ENCODE results near the gene PSPH.
"Not testable (repeated sequence)": the region's sequence is repeated elsewhere in the genome, so short reads cannot be mapped to it uniquely, and the experiment has no call there.

The PSPH gene

DNA sequence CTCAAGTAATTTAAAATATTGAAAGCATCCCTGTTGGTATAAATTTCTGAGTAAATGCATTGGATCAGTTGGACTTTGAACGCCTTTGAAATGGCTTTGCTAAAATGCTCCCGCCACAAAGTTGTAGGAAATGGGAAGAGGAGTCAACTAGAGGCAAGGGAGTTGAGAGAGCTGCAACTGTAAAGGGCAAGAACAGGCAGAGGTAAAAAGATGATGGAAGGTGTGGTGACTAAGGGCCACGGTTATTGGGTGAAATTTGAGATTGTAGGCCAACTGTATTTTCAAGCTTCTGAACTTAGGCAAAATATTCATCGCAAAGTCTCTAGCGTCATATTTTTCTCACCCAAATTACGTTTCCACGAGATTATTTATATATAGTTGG is 12.2 kb upstream of the PSPH start:
- no peak overlapping the region for H3K4me3 ChIP-seq (ENCODE audit: low read depth, low read length)
- POLR2A ChIA-PET: interaction anchor here (1.6 to 2.9 kb wide), 2 partner anchors 12 kb away, joined by 14 to 18 read pairs; partner anchors contain the start of genes CCT6A and PSPH
- CTCF ChIA-PET: interaction anchor here (0.9 to 3.3 kb wide), 4 partner anchors 8 to 99 kb away, joined by 3 to 20 read pairs (median 6); partner anchors contain the start of gene NIPSNAP2
- no peak for DNase-seq (ENCODE audit: low read depth, low spot score)
- TF ChIP-seq, protein P1, sequence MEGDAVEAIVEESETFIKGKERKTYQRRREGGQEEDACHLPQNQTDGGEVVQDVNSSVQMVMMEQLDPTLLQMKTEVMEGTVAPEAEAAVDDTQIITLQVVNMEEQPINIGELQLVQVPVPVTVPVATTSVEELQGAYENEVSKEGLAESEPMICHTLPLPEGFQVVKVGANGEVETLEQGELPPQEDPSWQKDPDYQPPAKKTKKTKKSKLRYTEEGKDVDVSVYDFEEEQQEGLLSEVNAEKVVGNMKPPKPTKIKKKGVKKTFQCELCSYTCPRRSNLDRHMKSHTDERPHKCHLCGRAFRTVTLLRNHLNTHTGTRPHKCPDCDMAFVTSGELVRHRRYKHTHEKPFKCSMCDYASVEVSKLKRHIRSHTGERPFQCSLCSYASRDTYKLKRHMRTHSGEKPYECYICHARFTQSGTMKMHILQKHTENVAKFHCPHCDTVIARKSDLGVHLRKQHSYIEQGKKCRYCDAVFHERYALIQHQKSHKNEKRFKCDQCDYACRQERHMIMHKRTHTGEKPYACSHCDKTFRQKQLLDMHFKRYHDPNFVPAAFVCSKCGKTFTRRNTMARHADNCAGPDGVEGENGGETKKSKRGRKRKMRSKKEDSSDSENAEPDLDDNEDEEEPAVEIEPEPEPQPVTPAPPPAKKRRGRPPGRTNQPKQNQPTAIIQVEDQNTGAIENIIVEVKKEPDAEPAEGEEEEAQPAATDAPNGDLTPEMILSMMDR (IDR thresholded peaks at IDR 0.05; ENCODE audit: insufficient read depth, low read length, missing control alignments): no peak

DNA sequence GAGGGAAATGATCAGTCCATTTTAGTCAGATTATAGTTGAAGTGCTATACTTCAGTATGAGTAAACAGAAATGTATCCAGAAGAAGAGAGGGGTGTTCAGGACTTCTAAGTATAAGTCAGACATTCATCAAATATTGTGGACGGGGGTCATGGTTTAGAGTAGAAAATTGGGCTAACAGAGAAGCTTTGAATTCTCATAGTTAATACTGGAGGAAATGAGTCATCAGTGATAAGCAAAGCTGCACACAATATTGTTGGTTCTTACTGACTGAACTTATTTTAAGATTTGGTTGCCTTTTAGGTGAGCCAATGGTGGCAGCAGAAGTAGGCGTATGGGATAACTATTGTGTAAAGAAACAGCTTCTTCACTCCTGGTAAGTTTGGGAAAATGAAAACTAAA is 11.1 kb upstream of the PSPH start:
- ChIA-PET POLR2A (interaction anchor here (1.1 to 1.6 kb wide), 2 partner anchors 11 to 29 kb away, joined by 4 to 14 read pairs; partner anchors contain the start of genes CCT6A and PSPH), CTCF (interaction anchor here (1.0 to 3.3 kb wide), 3 partner anchors 8 to 57 kb away, joined by 3 to 20 read pairs (median 4); no protein-coding TSS in a partner anchor)
- H3K4me3 ChIP-seq (ENCODE audit: low read depth, low read length): no peak overlapping the region
- DNase-seq (ENCODE audit: low read depth, low spot score): no peak
- TF ChIP-seq, protein P1 (IDR thresholded peaks at IDR 0.05; ENCODE audit: insufficient read depth, low read length, missing control alignments): no peak

DNA sequence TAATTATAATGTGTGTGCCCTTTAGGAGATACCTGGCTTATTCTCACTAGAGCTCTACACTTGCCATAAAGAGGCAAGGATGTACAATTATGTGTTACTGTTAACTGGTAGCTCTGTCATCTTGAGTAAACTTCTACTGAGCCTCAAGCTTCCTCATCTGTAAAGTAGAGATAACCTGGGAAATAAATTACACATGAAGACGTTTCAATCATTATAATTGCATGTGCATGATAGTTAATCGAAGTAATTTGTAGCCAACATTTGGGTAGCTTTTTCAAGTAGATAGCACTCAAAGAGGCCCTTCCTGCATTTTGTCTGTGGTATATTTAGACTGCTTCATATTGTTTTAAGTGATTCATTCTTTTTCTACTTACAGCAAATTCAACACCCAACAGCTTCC is 2.7 kb upstream of the PSPH start:
- no peak for DNase-seq (ENCODE audit: low read depth, low spot score)
- TF ChIP-seq, protein P1 (IDR thresholded peaks at IDR 0.05; ENCODE audit: insufficient read depth, low read length, missing control alignments): no peak
- no peak overlapping the region for H3K4me3 ChIP-seq (ENCODE audit: low read depth, low read length)
- POLR2A ChIA-PET: interaction anchor here (0.6 kb wide), 1 partner anchor 25 kb away, joined by 3 read pairs; no protein-coding TSS in a partner anchor
- CTCF ChIA-PET: interaction anchor here (1.3 to 2.3 kb wide), 5 partner anchors 9 to 90 kb away, joined by 3 to 14 read pairs (median 4); partner anchors contain the start of genes NIPSNAP2 and SUMF2

DNA sequence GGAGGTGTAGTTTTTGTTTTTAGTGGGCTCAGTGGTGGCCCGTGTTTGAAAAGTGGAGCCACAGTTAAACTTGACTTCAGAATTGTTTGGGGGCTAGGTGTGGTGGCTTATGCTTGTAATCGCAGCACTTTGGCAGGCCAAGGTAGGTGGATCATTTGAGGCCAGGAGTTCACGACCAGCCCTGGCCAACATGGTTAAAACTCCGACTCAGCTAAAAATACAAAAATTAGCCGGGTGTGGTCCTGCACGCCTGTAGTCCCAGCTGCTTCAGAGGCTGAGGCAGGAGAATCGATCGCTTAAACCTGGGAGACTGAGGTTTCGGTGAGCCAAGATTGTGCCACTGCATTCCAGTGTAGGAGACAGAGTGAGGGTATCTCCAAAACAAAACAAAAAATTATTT is 2.1 kb upstream of the PSPH start:
- CTCF ChIA-PET: interaction anchor here (1.3 to 1.7 kb wide), 4 partner anchors 9 to 89 kb away, joined by 3 to 5 read pairs (median 4); partner anchors contain the start of genes NIPSNAP2 and SUMF2
- H3K4me3 ChIP-seq (ENCODE audit: low read depth, low read length): no peak overlapping the region
- TF ChIP-seq, protein P1 (IDR thresholded peaks at IDR 0.05; ENCODE audit: insufficient read depth, low read length, missing control alignments): no peak
- no peak for DNase-seq (ENCODE audit: low read depth, low spot score)
- POLR2A ChIA-PET: no interaction called here

DNA sequence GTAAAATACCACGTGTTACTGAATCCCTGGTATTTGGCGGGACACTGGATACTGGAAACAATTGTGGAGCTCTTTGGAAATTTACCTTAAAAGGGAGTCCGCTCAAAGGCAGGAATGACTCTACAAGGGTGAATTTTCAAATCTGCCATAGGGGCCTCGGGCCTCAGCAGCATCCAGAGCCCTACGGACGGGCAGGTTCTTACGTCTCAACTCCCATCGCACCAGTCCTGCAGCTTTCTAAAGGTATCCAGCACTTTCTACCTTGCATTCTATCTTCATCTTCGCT is 248 bp downstream of the PSPH start:
- ChIA-PET CTCF (interaction anchor here (0.9 to 1.8 kb wide), 3 partner anchors 11 to 22 kb away, joined by 3 to 4 read pairs (median 3); no protein-coding TSS in a partner anchor), POLR2A (interaction anchor here (0.8 to 1.7 kb wide), 9 partner anchors 12 to 43 kb away, joined by 3 to 18 read pairs (median 6); partner anchors contain the start of gene SUMF2)
- TF ChIP-seq, protein P1 (IDR thresholded peaks at IDR 0.05; ENCODE audit: insufficient read depth, low read length, missing control alignments): no peak

DNA sequence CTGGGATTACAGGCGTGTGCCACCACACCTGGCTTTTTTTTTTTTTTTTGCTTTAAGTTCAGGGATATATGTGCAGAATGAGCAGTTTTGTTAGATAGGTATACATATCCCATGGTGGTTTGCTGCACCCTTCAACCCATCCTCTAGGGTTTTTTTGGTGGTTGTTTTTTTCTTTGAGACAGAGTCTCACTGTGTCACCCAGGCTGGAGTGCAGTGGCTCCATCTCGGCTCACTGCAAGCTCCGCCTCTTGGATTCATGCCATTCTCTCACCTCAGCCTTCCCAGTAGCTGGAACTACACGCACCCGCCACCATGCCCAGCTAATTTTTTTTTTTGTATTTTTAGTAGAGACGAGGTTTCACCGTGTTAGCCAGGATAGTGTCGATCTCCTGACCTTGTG is 2.5 kb downstream of the PSPH start:
- H3K4me3 ChIP-seq (ENCODE audit: low read depth, low read length); CTCF ChIA-PET; POLR2A ChIA-PET; DNase-seq (ENCODE audit: low read depth, low spot score): not testable (repeated sequence)

More for the DNA sequence above, 248 bp downstream of the PSPH start:
- H3K4me3 ChIP-seq (ENCODE audit: low read depth, low read length): peak overlapping the region; percentile 93
- no peak for DNase-seq (ENCODE audit: low read depth, low spot score)

DNA sequence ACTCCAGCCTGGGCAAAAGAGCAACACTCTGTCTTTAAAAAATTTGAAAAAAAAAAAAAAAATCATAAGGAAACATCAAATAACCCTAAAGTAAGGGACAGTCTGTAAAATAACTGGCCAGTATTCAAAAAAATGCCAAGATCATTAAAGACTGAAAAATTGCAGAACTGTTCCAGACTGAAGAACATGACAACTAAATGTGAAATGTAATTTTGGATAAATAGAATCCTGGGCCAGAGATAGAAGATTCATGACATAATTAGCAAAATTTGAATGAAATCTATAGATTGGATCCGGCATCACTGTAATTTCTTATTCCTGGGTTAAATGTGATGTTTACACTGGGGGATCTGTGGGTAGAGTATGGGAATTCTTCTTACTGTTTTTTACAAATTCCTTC is 3.0 kb downstream of the PSPH start:
- TF ChIP-seq, protein P1 (IDR thresholded peaks at IDR 0.05; ENCODE audit: insufficient read depth, low read length, missing control alignments): no peak
- no peak overlapping the region for H3K4me3 ChIP-seq (ENCODE audit: low read depth, low read length)
- POLR2A ChIA-PET: no interaction called here
- DNase-seq (ENCODE audit: low read depth, low spot score): no peak
- CTCF ChIA-PET: no interaction called here

DNA sequence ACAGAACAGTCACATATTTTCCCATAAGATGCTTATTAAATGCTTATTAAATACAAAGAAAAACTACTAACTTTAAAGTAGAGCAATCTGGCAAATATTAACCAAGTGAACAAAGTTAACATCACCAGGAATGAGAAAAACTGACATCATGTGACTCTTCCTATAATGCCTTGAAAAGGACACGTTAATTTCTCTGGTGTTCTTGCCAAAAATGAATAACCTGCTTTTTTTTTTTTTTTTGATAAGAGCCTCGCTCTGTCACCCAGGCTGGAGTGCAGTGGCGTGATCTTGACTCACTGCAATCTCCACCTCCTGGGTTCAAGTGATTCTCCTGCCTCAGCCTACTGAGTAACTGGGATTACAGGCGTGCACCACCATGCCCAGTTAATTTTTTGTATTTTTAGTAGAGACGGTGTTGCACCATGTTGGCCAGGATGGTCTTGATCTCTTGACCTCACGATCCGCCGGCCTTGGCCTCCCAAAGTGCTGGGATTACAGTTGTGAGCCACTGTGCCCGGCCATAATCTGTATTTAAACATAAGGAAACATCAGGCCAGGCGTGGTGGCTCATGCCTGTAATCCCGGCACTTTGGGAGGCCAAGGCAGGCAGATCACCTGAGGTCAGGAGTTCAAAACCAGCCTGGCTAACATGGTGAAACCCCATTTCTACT is 3.7 kb downstream of the PSPH start:
- CTCF ChIA-PET; DNase-seq (ENCODE audit: low read depth, low spot score); H3K4me3 ChIP-seq (ENCODE audit: low read depth, low read length): not testable (repeated sequence)
- POLR2A ChIA-PET: interaction anchor here (0.6 kb wide), 1 partner anchor 695 kb away, joined by 4 read pairs; no protein-coding TSS in a partner anchor
